Measurements from ENCODE around the gene KRTAP9-7. TPM values are rescaled to one million over a fixed set of nuclear protein-coding genes. Genes with fewer than 3 reads are reported as not detected.

The KRTAP9-7 gene
- total and polyA plus RNA-seq, 4 donors, result not detected

Small RNA genes lying within 50 kb of the gene (small RNA-seq; reads per million reads assigned to genes)
- gene KRTAP9-10P, result not detected

Other genes with a start within 250 kb of the KRTAP9-7 start
Only the 30 nearest of the 41 such genes appear.
- not detected for gene KRTAP4-7, start 191.5 kb upstream of the KRTAP9-7 start, total RNA-seq
- not detected for gene KRTAP4-7, start 191.5 kb upstream of the KRTAP9-7 start, polyA plus RNA-seq
- gene KRTAP4-8, start 177.6 kb upstream of the KRTAP9-7 start, total RNA-seq, result not detected
- gene KRTAP4-8, start 177.6 kb upstream of the KRTAP9-7 start, polyA plus RNA-seq, result not detected
- not detected for gene KRTAP4-16, start 173.5 kb upstream of the KRTAP9-7 start, total RNA-seq
- not detected for gene KRTAP4-16, start 173.5 kb upstream of the KRTAP9-7 start, polyA plus RNA-seq
- gene KRTAP4-9, start 170.3 kb upstream of the KRTAP9-7 start, total RNA-seq, result not detected
- not detected for gene KRTAP4-9, start 170.3 kb upstream of the KRTAP9-7 start, polyA plus RNA-seq
- not detected for gene KRTAP4-11, start 157.3 kb upstream of the KRTAP9-7 start, total RNA-seq
- gene KRTAP4-11, start 157.3 kb upstream of the KRTAP9-7 start, polyA plus RNA-seq, result not detected
- gene KRTAP4-12, start 151.5 kb upstream of the KRTAP9-7 start, total RNA-seq, result not detected
- not detected for gene KRTAP4-12, start 151.5 kb upstream of the KRTAP9-7 start, polyA plus RNA-seq
- gene KRTAP4-6, start 135.2 kb upstream of the KRTAP9-7 start, total RNA-seq, result not detected
- gene KRTAP4-6, start 135.2 kb upstream of the KRTAP9-7 start, polyA plus RNA-seq, result not detected
- not detected for gene KRTAP4-5, start 125.9 kb upstream of the KRTAP9-7 start, total RNA-seq
- gene KRTAP4-5, start 125.9 kb upstream of the KRTAP9-7 start, polyA plus RNA-seq, result not detected
- not detected for gene KRTAP4-4, start 115.0 kb upstream of the KRTAP9-7 start, total RNA-seq
- gene KRTAP4-4, start 115.0 kb upstream of the KRTAP9-7 start, polyA plus RNA-seq, result not detected
- not detected for gene KRTAP4-3, start 107.5 kb upstream of the KRTAP9-7 start, total RNA-seq
- gene KRTAP4-3, start 107.5 kb upstream of the KRTAP9-7 start, polyA plus RNA-seq, result not detected
- gene KRTAP4-2, start 97.5 kb upstream of the KRTAP9-7 start, total RNA-seq, result not detected
- not detected for gene KRTAP4-2, start 97.5 kb upstream of the KRTAP9-7 start, polyA plus RNA-seq
- gene KRTAP4-1, start 90.8 kb upstream of the KRTAP9-7 start, total RNA-seq, result not detected
- gene KRTAP4-1, start 90.8 kb upstream of the KRTAP9-7 start, polyA plus RNA-seq, result not detected
- not detected for gene KRTAP9-1, start 85.8 kb upstream of the KRTAP9-7 start, total RNA-seq
- not detected for gene KRTAP9-1, start 85.8 kb upstream of the KRTAP9-7 start, polyA plus RNA-seq
- gene KRTAP9-2, start 49.0 kb upstream of the KRTAP9-7 start, total RNA-seq, result not detected
- gene KRTAP9-2, start 49.0 kb upstream of the KRTAP9-7 start, polyA plus RNA-seq, result not detected
- gene KRTAP9-3, start 43.2 kb upstream of the KRTAP9-7 start, total RNA-seq, result not detected
- gene KRTAP9-3, start 43.2 kb upstream of the KRTAP9-7 start, polyA plus RNA-seq, result not detected
- gene KRTAP9-8, start 37.7 kb upstream of the KRTAP9-7 start, total RNA-seq, result not detected
- not detected for gene KRTAP9-8, start 37.7 kb upstream of the KRTAP9-7 start, polyA plus RNA-seq
- gene KRTAP9-4, start 26.0 kb upstream of the KRTAP9-7 start, total RNA-seq, result not detected
- not detected for gene KRTAP9-4, start 26.0 kb upstream of the KRTAP9-7 start, polyA plus RNA-seq
- gene KRTAP9-9, start 20.3 kb upstream of the KRTAP9-7 start, total RNA-seq, result not detected
- gene KRTAP9-9, start 20.3 kb upstream of the KRTAP9-7 start, polyA plus RNA-seq, result not detected
- not detected for gene KRTAP9-6, start 10.3 kb upstream of the KRTAP9-7 start, total RNA-seq
- not detected for gene KRTAP9-6, start 10.3 kb upstream of the KRTAP9-7 start, polyA plus RNA-seq
- gene KRTAP29-1, start 27.2 kb downstream of the KRTAP9-7 start, total RNA-seq, result not detected
- gene KRTAP29-1, start 27.2 kb downstream of the KRTAP9-7 start, polyA plus RNA-seq, result not detected
- not detected for gene KRTAP16-1, start 33.6 kb downstream of the KRTAP9-7 start, total RNA-seq
- gene KRTAP16-1, start 33.6 kb downstream of the KRTAP9-7 start, polyA plus RNA-seq, result not detected
- not detected for gene KRTAP17-1, start 40.0 kb downstream of the KRTAP9-7 start, total RNA-seq
- gene KRTAP17-1, start 40.0 kb downstream of the KRTAP9-7 start, polyA plus RNA-seq, result not detected
- gene KRT33A, start 75.1 kb downstream of the KRTAP9-7 start, total RNA-seq, result not detected
- gene KRT33A, start 75.1 kb downstream of the KRTAP9-7 start, polyA plus RNA-seq, result not detected
- not detected for gene KRT33B, start 94.1 kb downstream of the KRTAP9-7 start, total RNA-seq
- not detected for gene KRT33B, start 94.1 kb downstream of the KRTAP9-7 start, polyA plus RNA-seq
- gene KRT34, start 106.6 kb downstream of the KRTAP9-7 start, total RNA-seq, result not detected
- not detected for gene KRT34, start 106.6 kb downstream of the KRTAP9-7 start, polyA plus RNA-seq
- not detected for gene KRT31, start 121.9 kb downstream of the KRTAP9-7 start, total RNA-seq
- not detected for gene KRT31, start 121.9 kb downstream of the KRTAP9-7 start, polyA plus RNA-seq
- gene KRT37, start 148.9 kb downstream of the KRTAP9-7 start, total RNA-seq, result not detected
- gene KRT37, start 148.9 kb downstream of the KRTAP9-7 start, polyA plus RNA-seq, result not detected
- gene KRT38, start 165.3 kb downstream of the KRTAP9-7 start, total RNA-seq, result not detected
- gene KRT38, start 165.3 kb downstream of the KRTAP9-7 start, polyA plus RNA-seq, result not detected
- not detected for gene KRT32, start 191.7 kb downstream of the KRTAP9-7 start, total RNA-seq
- gene KRT32, start 191.7 kb downstream of the KRTAP9-7 start, polyA plus RNA-seq, result not detected
- not detected for gene KRT35, start 205.5 kb downstream of the KRTAP9-7 start, total RNA-seq
- not detected for gene KRT35, start 205.5 kb downstream of the KRTAP9-7 start, polyA plus RNA-seq